ENCODE measurements around the gene GTPBP1.

GTPBP1 gene

GRCh38 chr22:38742176-38742942 is 36.6 kb downstream of the GTPBP1 start:
- no peak for FAIRE-seq

GRCh38 chr22:38744981-38745380 is 39.2 kb downstream of the GTPBP1 start:
- FAIRE-seq: no peak

GRCh38 chr22:38745676-38746460 is 40.1 kb downstream of the GTPBP1 start:
- FAIRE-seq: no peak

GRCh38 chr22:38748487-38749136 is 42.9 kb downstream of the GTPBP1 start:
- no peak for FAIRE-seq

- FAIRE-seq: no peak
These were observed 44.4 kb downstream of the GTPBP1 start for GRCh38 chr22:38750104-38750503.

GRCh38 chr22:38750638-38751037 is 44.9 kb downstream of the GTPBP1 start:
- no peak for FAIRE-seq

GRCh38 chr22:38751066-38751421 is 45.3 kb downstream of the GTPBP1 start:
- no peak for FAIRE-seq

GRCh38 chr22:38751422-38752346 is 45.9 kb downstream of the GTPBP1 start:
- FAIRE-seq: no peak

- FAIRE-seq: no peak
These were observed 48.4 kb downstream of the GTPBP1 start for GRCh38 chr22:38753948-38754750.

- FAIRE-seq: no peak
These were observed 49.0 kb downstream of the GTPBP1 start for GRCh38 chr22:38754751-38755154.

- no peak for FAIRE-seq
These were observed 49.6 kb downstream of the GTPBP1 start for GRCh38 chr22:38755155-38755910.

- FAIRE-seq: no peak
These were observed 50.3 kb downstream of the GTPBP1 start, which contains the start of gene SUN2 for GRCh38 chr22:38755911-38756532. TSS of gene SUN2 (minus strand) at chr22:38755998. CDS start at chr22:38752628, 3,370 bp downstream.

GRCh38 chr22:38756711-38757463 is 51.1 kb downstream of the GTPBP1 start:
- FAIRE-seq: no peak

GRCh38 chr22:38757464-38757757 is 51.7 kb downstream of the GTPBP1 start:
- FAIRE-seq: no peak

GRCh38 chr22:38758276-38758945 is 52.7 kb downstream of the GTPBP1 start:
- no peak for FAIRE-seq

- FAIRE-seq: no peak
These were observed 53.3 kb downstream of the GTPBP1 start for GRCh38 chr22:38759005-38759404.

- no peak for FAIRE-seq
These were observed 54.9 kb downstream of the GTPBP1 start for GRCh38 chr22:38760477-38761201.
